NCI-H2227 treated with DMSO at 0.1 percent for 48 hours (cell line): Measurements from ENCODE around the gene FLOT1.

Source experiments
- DNase-seq: peaks from one replicate; lab custom pipeline; 2025; lab: John Stamatoyannopoulos, UW

FLOT1 gene, protein sequence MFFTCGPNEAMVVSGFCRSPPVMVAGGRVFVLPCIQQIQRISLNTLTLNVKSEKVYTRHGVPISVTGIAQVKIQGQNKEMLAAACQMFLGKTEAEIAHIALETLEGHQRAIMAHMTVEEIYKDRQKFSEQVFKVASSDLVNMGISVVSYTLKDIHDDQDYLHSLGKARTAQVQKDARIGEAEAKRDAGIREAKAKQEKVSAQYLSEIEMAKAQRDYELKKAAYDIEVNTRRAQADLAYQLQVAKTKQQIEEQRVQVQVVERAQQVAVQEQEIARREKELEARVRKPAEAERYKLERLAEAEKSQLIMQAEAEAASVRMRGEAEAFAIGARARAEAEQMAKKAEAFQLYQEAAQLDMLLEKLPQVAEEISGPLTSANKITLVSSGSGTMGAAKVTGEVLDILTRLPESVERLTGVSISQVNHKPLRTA

DNA sequence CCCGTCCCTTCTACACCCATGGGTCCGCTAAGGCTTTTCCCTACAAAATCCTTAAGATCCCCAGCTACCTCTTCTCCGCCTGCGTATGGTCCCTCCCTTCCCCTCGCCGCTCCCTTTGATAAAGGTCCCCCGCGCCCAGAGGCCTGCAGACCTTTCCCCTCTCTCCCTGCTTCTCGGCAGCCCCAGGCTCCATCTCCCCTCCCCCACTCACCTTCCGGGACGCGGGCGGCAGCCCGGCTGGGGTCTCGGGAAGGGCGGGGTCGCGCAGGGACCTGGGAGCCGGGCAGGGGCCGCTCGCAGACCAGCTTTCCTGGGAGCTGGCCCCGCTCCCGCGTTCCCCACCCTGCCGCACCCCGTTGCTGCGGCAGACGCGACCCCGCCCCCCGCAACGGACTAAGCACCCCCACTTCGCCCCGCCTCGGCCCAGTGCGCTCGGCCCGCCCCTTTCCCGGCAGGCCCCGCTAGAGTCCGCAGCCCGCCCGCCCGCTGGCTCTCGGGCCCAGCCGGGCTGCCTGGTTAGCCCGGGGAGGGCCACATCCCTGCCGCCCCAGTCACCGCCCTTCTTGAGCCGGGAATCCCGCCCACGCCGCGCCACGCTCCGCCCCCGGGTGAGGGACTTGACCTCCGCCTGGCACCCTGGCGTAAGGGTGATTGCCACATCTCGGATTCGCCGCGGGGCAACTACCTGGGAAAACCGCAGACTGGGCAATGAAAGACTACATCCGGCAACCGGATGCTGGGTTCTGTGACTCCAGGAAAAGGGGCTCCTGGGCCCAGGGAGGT is at the start of gene FLOT1:
Gene FLOT1 (minus strand): TSS at position 372 of the 783 bp plus-strand sequence. CDS start 498 bp downstream, outside the sequence.
- DNase-seq: peak; percentile 78

DNA sequence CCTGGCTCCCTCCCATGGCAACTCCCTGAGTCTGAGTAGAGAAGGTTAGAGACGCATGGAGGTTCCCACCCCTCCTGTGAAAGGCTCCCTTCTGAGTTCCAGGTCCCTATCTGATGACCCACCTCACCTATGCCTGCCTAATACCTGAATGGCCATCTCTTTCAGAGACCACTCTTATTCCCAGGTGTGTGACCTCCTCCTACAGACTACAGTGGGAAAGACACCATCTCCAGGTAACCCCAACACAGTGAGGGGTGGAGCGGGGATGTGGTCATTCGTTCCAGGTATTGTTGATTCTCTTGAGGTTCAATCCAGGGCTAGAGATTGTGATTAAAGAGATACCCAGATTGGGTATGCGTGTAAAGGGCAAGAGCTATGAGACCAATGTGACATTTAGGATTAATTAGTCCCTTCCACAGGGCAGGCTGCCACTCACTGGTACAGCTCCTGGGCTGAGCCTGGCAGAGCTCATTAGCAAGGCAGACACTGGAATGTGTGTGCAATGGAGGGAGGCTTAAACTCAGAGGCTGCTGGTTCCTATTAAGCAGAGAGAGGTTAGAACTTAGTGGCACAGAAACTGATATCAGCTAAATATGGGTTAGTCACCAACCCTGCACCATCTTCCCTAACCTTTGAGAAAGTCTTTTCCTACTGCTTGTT is 48.4 kb upstream of the FLOT1 start:
- DNase-seq: no peak

DNA sequence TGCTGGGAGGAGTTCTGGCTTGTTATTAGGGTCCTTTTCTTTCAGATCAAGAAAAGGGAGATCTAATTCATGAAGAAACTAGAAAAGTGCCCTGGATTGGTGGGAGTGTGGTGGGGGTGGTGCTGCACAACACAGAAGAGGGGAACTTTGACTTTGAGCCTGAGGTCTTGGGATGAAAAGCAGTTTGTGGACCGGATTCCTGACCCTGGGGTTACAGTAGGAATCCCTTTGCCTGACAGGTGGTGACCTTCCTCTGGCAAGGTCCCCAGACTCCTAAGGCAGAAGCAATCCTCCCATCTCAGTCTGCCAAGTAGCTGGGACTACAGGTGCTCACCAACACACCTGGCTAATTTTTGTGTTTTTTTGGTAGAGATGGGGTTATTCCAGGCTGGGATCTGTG is 47.1 kb upstream of the FLOT1 start:
- no peak for DNase-seq

DNA sequence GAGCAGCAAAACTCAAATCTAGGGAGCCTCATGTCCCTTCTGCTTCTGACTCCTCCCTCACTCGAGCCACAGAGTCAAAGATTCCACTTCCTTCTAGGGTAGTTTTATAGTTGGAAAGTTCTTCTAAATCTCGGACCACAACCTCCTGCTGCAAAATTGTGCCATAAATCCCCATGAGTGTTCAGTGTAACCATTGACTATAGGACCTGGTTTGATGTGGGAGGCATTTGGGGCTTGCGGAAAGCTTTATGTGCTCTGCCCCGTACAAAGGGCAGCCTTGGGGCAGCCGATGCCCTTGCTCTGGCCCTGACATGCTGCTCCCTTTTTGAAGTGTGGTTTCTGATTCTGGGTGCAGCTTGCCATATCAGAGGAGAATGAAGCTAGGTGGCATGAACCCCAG is 45.5 kb upstream of the FLOT1 start:
- no peak for DNase-seq

DNA sequence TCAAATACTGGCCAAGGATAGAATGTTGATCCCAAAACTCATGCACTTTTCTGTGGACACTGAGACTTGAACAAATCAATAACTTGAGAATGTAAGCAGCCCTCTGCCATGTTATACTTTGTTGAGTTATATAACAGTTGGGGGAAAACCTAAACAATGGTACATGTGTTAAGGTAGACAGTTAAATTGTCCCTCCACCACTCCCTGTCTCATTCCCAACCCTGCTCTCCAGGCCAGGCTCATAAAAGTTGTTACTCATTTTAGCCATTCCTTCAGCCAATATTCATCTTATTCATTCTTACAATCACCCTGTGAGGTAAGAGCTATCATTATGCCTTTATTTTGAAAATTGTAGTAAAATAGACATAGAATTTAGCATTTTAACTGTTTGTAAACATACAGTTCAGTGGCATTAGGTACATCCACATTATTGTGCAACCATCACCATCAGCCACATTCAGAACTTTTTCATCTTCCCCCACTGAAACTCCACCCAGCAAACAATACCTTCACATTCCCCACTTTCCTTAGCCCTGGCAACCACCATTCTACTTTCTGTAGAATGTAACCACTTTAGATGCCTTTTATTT is 40.0 kb upstream of the FLOT1 start:
- DNase-seq: no peak

DNA sequence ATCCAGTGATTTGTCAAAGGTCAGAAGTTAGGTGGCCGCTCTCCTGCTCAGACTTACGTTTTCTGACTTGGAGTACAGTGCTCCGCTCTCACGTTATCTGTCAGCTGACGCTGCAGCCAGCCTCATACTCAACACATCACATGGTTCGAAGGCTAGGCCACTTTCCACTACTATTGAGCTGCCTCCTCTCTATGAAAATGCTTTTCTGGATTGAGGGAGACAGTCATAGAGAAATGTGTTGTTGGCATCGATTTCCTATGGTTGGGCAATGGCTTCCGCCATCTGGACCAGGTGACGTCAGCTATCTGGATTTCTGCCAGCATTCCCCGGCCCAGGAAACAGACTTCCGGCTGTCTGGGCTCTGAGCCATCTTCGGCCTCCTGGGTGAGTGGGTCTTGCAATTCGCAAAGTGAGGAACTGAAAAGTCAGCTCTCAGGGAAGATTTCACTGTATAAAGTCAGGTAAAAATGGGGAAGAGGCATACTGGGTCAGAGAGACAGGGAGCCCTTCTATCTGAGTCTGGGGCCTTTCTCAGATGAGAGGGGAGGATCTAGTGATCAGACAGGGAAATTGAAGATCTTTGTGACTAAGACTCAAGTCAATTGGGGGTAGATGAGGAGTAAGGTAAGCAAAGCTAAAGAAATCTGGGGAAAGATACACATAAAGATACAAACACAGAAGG is 39.4 kb upstream of the FLOT1 start:
- peak; percentile 87 for DNase-seq

DNA sequence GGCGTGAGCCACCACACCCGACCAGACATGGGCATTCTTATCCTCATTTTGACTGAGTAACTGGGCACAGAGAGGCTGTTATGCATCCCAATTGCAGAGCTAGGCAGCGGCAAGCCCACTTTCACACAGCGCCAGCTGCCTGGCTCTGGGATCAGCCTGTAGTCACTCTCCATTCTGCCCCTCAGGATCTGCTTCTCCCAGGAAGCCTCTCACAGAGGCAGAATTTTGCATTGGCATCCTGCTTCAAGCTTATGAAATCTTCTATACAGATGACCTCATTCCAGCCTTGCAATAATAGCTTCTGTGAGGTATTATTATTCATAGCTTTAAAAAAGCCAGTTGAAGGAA is 38.9 kb upstream of the FLOT1 start:
- DNase-seq: no peak

DNA sequence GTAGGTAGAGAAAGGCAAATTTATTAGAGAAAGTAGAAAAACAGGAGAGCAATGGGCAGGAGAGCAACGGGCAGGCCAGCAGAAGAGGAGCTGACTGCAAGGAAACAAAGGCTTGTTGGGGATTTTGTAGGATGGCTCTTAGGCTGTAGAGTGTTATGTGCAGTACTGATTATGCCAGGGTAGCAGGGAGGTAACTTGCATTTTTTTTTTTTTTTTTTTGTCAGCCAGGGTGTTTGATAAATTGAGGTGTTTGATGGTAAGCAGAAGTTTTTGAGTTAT is 38.1 kb upstream of the FLOT1 start:
- no peak for DNase-seq

DNA sequence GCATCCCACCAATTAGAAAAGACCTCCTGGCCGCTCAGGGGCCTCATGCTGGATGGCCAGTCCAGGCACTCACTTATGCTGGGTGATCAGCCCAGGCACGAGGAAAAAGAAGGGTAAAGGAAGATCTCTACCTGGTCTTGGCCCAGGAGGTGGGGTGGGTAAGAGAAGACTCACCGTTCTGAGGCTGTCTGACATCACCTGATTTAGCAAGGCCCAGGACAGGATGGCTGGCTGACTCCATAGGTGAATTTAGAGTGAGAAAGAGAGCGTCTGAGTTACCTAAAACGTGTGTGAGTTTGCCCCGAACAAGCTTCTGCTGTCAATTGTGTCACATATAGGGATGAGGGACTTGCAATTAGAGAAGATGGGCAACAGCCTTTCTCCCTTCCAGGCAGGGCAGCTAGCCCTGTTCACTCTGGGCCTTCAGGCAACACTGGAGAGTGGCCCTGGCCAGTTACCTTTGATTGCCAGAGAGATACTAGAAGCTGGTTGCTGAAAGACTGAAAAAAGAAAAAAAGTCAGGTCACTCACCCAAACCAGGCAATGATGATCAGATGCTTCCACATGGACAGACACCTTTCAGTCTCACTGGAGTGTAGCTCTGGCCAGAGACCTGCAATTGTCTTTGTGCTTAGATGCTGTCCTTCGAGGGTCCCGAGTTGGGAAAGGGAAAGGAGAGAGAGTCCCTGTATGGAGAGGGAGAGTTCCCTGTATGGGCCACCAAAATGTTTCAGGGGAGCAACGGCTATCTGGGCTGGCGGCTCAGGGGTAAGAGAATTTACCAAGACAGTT is 37.6 kb upstream of the FLOT1 start:
- DNase-seq: no peak

DNA sequence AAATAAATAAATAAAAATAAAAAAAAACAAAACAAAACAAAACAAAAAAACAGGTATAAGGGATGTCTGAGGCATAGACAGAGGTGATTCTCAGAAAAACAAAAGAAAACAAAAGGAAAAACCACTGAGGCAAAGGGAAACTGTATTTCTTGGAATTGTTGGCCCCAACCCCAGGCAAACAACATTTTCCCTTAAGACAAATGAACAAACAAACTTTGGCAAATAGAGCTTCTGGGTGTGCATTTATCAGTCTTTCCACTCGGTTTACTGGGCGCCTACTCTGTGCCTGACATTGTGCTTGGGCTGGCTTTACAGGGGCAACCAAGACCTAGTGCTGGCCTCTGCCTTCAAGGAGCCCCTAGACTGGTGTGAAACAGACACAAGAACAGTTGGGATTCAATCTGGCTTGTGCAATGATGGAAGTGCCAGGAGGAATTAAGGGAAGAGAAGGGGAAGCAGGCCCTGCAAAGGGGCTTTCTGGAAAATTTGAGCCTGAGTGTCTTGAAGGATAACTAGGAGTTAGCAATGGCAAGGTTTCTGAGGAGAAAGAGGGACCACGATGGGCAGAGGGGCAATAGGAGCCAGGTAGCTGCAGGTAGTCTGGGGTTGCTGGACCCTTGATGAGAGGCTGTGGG is 35.6 kb upstream of the FLOT1 start:
- no peak for DNase-seq

DNA sequence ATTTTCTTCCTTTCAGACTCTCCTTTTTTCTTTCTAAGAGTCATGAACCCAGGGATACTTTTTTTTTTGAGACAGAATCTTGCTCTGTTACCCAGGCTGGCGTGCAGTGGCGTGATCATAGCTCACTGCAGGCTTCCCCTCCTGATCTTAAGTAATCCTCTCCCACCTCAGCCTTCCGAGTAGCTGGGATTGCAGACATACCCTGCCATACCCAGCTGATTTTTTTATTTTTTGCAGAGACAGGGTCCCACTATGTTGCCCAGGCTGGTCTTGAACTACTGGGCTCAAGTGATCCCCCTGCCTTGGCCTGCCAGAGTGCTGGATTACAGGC is 34.6 kb upstream of the FLOT1 start:
- no peak for DNase-seq

DNA sequence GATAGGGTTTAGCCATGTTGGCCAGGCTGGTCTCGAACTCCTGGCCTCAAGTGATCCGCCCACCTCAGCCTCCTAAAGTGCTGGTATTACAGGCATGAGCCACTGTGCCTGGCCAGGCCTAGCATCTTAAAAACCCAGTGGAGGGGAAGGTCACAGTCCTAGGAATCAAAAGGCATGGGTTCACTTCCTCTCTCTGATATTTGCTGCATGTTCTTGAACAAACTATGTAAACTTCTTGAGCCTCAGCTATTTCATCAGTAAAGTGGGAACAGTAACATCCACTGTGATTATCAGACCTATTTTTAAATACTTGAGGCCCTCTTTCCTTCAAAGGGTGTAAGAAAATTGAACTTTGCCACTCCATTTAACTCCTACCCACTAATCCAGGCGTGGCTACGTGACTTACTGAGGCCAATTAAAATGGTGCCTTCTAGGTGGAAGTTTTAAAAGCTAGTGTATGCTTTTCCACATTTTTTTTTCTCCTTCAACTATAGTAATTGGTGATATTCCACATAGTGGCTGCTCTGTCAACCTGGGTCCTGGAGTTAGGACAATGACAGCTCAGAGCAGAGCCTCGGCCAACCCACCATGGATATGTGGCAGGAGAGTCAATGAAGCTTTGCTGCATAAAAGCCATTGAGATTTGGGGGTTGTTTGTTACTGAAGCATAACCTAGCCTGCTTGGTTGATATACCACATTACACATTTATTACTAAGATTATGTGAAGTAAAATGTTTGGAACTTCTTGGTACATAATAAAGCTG is 34.1 kb upstream of the FLOT1 start:
- DNase-seq: no peak

DNA sequence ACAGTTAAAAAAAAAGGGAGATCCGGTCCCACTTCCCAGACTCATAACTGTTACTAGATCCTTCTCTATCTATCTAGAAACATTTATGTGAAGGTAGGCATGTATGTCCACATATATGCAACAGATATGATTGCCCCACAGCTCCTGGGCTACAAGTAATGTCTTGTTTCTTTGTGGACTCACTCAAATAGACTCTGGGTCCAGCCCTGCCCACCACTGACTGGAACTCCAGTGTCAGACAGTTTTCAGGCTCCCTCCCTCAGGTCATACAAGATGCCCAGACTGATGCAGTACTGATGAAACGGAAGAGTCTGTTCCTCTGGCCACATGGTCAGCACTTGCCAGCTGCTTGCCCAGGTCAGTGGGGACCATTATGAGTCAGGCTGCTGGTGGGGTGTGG is 32.6 kb upstream of the FLOT1 start:
- no peak for DNase-seq

DNA sequence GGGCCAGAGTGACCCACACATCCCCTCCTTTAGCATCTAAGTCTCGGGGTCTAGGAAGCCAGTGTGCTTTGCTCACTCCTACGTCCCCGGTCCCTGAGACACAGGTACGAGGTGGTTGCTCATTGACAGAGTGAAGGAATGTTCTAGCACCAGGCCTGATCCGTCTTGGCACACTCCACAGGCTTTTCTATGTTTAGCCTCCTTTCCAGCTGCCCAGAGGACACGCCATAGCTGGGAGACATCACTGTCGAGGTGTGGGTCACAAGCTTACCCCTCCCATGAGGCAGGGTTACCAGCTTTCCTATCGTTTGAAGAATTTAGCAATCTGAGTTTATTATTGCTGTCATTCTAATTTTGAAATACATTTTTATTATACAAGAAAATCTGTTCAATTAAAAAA is 32.2 kb upstream of the FLOT1 start:
- no peak for DNase-seq

DNA sequence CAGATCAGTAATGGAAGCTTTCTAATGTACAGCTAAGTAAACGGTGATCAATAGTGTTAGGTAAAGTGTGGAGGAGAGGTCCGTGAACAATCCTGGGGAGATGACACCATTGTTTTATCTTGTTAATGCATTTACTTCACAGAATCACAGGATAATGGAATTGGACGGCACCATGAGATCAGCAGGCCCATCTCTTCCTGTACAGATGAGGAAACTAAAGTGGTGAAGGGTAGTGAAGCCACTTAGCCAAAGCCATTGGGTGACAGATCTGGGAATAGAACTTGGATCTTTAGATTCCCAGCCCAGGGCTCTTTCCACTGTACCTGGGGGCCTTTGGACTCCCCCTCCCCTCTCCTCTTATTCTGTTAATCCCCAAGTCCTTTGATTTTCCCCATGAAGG is 28.1 kb upstream of the FLOT1 start:
- no peak for DNase-seq

DNA sequence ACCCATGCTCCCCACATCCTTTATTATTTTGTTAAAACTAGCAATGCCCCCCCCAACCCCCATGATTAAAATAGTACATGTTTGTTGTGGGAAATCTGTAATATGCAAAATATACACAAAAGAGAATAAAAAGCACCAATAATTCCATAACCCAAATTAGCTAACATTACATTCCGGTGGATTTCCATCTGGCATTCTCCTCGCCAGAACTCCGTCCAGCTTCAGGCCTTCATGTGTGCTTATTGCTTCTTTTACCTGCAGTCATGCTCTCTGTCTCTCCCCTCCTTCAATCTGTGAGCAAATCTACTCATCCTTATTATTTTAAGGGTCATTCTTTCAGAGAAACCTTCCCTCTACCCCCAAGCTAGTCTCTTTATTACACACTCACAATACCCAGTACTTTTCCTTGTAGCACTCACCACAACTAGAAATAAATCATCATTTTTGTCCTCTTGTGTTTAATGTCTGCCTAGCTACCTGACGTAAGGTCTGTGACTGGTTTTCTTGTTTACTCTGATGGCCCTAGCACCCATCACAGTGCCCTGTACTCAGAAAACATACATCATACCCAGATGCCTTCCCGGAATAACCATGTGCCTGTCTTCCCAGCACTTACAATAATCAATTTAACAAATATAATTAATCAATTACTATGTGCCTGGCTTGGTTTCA is 27.5 kb upstream of the FLOT1 start:
- peak; percentile 33 for DNase-seq

DNA sequence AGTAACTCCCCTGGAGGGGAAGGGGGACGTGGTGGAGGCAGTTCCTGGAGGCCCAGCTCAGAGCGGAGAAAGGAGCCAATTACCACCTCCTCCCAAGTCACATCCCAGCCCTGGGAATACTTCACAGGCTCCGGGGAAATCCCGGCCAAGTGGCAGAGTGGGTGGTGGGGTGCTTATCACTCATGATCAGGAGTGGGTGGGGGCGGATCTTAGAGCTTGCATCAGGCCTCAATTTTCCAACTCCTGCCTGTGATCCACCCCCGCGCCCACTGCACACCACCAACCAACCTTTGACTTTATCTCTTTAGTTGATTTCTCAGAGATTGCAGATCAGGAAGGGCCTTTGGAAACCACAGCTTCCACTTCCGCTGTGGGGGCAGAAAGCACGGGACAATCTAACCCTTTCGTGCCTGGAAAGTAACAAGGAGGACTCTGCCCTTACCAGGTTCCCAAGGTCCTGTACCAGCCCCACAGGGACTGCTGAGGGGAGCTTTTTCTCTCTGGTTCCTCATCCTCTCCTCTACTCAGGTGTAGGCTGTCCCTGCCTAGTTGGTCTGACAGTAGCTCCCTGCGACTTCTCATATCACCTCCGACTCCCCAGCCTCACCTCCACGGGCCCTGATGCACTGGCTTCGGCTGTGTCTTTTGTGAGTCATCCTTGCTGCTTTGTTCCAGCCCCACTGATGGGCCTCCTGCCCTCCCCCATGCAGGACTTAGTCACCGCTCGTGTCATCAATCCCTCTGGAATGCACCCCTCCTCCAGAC is 26.8 kb upstream of the FLOT1 start:
- peak; percentile 35 for DNase-seq

DNA sequence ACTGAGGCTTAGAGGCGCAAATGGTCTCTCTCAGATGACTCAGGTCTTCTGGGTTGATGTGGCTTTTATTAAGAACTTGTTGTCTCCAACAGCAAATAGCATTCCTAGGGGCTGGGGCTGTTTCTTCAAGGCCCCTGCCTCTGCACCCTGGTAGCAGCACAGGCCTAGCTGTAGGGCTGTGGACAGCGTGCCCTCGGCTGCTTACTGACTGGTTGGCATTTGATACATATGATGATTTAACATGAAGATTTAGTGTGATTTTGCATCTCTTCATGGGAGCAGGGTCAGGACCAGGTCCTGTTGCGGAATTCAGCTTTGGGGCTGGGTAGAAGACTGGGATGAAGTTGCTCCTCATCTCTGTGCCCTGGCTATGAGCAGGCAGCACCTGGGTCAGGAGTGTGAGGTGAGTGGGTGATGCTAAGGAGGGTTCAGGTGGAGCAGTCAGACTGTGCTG is 26.2 kb upstream of the FLOT1 start:
- no peak for DNase-seq

DNA sequence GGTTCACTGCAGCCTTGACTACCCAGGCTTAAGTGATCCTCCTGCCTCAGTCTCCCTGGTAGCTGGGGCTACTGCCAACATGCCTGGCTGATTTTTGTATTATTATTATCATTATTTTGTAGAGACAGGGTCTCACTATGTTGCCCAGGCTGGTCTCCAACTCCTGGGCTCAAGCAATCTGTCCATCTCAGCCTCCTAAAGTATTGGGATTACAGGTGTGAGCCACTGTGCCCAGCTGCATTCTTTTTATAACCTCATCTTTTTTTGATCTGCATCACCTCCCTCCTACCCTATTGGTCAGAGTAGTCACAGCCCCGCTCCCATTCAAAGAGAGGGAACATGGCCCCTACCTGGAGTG is 25.4 kb upstream of the FLOT1 start:
- DNase-seq: no peak
